Stimulated activated CD4-positive, alpha-beta T cell treated with anti-CD3 and anti-CD28 coated beads, Interleukin-12 subunit alpha, Interleukin-12 subunit beta, amount 100 ng/mL, for 48 hours (primary cell): ENCODE data around the gene GFI1.
A peak's percentile ranks its signal among the peaks of the same experiment; 100 is the strongest.

Source experiments
- DNase-seq, 3 donors: peaks; one replicate each; pipeline ENCODE4 v3.0.0-alpha.2; 2020; ENCODE audit warnings: low read depth in 2 of 3, low spot score in 1 of 3

Gene GFI1

GRCh38 chr1:92488416-92488815, 1.7 kb upstream of the GFI1 start:
- DNase-seq: no peak

GRCh38 chr1:92487078-92487605, 417 bp upstream of the GFI1 start:
- no peak for DNase-seq

DNA sequence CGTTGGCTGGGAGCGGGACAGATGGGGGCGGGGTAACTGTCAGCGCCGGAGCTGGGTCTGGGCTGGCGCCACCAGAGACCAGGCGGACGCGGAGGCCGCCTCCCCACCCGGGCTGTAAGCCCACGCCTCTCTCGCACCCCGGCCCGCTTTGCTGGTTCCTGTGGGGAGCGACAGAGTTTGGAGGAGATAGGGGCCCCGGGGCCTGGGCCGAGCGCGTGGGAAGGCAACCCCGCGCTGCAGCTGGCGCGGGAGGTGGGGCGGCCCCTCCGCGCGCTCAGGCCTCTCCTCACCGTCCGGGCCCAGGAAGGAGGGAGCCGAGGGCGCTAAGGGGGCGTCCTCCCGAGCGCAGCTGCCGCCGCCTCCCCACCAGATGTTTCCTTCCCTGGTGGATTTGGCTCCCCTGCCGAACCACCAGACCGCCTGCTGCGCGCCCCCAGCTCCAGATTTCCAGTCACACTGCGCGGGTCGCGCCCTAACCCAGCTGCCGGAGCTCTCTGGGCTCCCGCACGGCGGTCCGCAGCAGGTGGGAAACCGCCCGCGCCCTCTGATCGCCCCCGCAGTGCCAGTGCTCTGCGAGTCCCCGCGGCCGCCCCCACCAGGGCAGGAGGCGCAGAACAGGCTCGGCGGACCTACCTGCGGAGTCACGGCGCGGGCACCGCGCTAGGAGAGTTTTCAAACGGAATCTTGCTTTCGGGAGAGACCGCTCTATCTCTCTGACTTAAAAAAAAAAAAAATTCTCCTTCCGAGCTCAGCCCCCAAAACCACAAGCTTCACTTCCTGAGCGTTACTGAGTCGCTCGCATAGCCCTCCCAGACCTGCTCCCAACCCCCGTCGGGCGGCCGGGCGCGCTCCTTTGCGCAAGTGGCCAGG, 1.1 kb downstream of the GFI1 start:
- DNase-seq: peak; percentile 82 to 87 (median 83)

- peak in 2 of 3 donors; percentile 46 to 66 for DNase-seq
Observed at GRCh38 chr1:92484472-92485380, 2.0 kb downstream of the GFI1 start.

- peak; percentile 59 to 74 (median 73) for DNase-seq
Observed at GRCh38 chr1:92483610-92484471, 2.9 kb downstream of the GFI1 start.

DNA sequence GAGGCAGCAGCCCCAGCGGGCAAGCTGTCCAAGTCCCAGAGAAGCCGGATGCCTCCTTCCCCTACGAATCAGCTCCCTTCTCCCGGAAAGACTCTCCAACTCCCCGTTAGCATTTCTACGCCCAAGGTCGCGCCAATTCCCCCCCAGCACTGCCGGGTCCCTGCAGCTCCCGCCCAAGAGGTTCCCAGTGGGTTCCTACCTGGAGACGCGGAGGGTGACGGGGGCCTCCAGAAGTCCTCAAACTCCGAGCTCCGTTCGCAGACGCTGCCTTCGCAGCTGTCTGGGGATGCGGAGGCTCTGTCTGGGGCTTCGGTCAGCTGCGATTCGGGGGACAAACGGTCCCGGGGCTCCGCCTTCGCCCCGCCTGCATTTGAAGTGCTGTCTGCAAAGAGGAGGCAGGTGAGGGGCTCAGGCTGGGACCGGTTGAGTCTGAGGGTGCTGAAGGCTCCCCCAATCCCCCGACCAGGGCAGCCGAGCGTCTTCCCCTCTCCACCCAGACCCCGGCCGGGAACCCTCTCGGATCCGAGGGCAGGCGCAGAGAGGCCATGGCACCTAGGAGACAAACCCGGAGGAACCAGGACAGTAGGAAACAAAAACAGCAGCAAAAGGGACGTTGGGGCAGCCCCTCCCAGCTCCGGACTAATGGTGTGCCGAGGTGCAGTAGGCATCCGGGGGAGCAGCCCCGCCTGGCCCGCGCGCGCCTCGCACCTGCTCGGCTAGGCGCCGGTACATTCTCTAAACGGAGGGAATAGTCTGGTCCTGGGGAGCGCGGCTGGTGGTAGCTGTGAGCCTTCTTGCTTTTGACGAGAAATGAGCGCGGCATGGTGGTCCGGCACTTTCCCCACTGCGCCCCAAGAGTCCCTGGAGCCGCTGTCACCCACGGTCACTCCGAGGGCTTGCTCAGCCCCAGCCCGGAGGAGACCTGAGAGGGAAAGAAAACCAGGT, 3.8 kb downstream of the GFI1 start:
- DNase-seq: no peak

DNA sequence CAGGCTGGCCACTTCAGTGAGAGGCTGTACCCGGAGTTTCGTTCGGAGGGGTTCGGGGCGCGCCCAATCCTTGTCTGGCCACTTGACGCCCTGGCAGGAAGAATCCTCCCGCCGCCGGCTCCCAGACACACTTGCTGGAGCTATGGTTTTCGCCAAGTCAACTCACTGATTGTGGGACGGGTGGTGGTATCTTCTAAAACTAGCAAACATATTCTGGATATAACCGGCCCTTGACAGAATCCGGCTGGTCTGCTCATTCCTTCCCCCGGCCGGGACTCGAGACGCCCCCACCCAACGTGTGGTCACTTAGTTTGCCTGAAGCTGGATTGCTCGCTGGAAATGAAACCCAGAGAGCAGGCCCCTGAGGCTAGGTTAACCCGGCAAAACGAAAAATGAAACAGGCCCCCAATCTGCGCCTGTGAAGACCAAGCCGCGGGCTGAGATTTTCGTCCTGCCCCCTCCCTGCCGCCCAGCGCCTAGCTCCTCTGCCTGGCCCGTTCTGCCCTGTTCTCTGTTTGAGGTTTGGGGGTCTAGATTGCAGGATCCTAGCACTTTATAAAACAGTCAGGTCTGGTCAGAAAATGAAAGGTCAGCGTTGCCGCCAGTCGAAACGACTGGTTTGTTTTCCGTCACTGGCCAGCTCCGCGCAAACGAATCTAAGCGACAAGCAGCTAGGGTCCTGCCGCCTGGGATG, 4.6 kb downstream of the GFI1 start:
- no peak for DNase-seq

- no peak for DNase-seq
Observed at GRCh38 chr1:92481599-92481925, 5.2 kb downstream of the GFI1 start.

DNA sequence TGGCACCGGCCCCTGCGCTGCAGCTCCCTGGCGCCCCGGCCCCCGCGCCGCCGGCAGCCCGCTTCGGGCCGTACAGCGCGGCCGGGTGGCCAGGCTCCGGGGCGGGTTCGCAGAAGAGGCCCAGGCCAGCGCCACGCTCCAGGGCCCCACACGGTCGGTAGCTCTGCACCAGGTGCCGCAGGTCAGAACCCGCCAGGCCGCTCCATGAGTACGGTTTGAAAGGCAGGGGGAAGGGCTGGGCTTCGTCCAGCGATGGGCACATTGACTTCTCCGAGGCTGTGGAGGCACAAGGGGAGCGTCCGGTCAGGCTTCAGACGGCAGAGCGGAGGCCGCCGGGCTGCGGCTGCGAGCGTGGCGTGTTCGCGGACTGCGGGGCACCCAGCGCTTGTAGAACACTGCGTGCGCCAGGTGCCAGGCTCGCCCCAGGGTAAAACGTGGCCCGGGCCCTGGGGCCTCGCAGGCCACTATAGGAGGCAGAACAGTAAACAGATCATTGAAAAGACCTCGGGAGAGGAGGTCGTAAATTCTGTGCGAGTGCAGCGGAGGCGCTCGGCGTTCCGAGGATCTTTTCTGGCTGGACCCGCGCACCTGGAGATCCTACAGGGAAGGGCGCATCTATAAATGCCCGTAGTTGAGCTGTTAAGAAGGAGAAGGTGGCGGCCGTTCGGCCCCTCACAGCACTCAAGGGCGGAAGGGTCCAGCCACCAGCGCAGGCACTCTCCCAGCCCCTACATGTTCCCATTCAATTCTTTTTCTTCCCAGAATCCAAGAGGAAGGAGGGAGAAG, 5.7 kb downstream of the GFI1 start:
- no peak for DNase-seq

GRCh38 chr1:92480200-92480812, 6.4 kb downstream of the GFI1 start:
- no peak for DNase-seq

DNA sequence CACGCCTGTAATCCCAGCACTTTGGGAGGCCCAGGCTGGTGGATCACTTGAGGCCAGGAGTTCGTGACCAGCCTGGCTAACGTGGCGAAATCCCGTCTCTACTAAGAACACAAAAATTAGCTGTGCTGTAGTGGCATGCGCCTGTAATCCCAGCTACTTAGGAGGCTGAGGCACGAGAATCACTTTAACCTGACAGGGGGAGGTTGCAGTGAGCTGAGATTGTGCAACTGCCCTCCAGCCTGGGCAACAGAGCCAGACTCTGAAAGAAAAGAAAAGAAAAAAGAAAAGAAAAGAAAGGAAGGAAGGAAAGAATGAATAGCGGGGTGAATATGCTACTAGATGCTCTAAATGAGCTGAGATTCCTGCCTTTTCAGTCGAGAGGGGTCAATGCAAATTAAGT, 7.1 kb downstream of the GFI1 start:
- DNase-seq: no peak

DNA sequence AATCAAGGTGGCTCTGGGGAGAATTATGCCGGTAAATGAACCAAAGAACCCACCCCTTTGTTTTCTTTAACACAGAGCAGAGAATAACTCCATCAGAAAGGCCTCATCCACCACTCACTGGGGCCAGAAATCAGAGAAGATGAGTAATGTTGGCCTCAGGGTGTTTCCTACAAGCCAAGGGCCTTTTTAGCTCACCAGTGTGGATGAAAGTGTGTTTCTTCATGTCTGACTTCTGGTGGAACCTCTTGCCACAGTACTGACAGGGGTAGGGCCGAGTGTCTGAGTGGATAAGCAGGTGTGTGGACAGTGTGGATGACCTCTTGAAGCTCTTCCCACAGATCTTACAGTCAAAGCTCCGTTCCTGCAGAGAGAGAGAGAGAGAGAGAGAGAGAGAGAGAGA, 8.3 kb downstream of the GFI1 start:
- no peak for DNase-seq

DNA sequence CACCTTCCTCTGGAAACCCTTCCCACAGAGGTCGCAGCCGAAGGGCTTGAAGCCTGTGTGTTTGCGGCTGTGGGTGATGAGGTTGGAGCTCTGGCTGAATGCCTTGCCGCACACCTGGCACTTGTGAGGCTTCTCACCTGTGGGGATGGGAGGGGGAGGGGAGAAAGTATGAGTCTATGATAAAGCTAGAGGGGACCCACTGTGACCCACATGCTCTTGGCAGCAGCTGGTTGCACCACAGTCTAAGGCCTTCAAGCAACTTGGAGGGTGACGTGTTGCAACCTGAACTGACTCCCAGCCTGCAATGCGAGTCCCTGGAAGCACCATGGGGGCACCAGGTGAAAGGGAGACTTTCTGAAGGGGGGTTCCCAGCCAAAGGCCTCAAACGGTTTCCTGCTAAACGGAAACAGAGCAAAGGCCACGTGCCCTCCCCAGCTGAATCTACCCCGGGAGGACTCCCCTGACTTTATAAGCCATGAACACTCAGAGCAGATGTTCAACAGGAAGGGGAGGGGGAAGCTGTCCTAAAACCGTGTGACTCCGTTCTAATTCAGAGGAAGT, 10.6 kb downstream of the GFI1 start:
- peak in 1 of 3 donors; percentile 22 for DNase-seq

DNA sequence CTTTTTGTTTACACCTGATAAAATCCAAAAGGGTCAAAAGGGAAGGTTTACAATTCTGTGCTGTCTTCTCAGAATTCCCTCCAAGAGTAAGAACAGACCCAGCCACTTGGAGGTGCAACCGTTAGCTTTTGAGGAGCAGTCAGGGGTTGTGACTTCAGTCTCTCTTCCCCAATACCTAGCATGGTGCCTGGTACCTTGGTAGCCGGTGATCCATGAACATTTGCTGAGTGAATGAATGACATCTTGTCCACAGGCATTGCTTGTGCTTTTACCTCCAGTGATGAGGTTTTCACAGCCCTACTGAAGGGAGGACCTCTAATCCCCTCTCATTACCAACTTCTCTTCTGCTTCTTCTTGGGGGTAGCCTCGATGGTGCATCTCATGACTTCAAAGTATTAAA, 11.7 kb downstream of the GFI1 start:
- DNase-seq: no peak

- peak in 1 of 3 donors; percentile 48 for DNase-seq
Observed at GRCh38 chr1:92473781-92474495, 12.8 kb downstream of the GFI1 start.

DNA sequence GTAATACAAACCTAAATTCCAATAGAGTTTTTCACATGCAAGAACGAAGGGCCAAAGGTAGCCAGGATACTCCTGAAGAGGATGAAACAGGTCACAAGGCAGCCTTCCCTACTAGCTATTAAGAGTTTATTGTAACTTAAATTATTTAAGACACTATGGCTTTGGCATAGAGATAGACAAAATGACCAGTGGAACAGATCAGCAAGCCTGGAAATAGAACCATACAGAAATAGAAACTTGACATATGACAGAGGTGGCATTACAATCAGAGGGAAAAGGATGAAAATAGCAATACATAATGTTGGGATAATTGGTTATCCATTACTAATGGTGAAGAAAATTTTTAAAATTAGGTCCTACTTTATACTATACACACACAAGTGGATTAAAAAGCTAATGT, 16.5 kb downstream of the GFI1 start:
- no peak for DNase-seq
